H1 (cell line): ENCODE results near the gene FASN. TPM values are rescaled to one million over a fixed set of nuclear protein-coding genes. Genes with fewer than 3 reads are reported as not detected.

Source experiments
- CTCF ChIA-PET: fragments of 300-600 bp; sonication (Branson Sonifier 250); formaldehyde crosslinking; loops from one replicate; lab custom pipeline; 2021; ENCODE audit not compliant: partially characterized antibody; lab: Charles Lee
- POLR2A ChIA-PET: fragments of 300-600 bp; sonication (Branson Sonifier 250); formaldehyde crosslinking; loops from one replicate; lab custom pipeline; 2021; ENCODE audit warnings: inconsistent platforms; ENCODE audit not compliant: partially characterized antibody; lab: Charles Lee
- DNase-seq, 2 experiments: peaks; one replicate each; pipeline versions ENCODE4 v3.0.0 to v3.0.0-alpha.2; 2010 to 2022; ENCODE audit warnings: low spot score in 2 of 2, low read depth in 1 of 2, mixed read lengths in 1 of 2
- FAIRE-seq: peaks from 2 replicates; lab custom pipeline; 2011; peaks lifted over from hg19 to GRCh38; lab: Jason Lieb, UNC
- H2AFZ ChIP-seq: 2 replicates; pipeline ENCODE4 v1.8.1; 2012; ENCODE audit warnings: low read length, inconsistent platforms
- H2AK5ac ChIP-seq: 2 replicates; pipeline ENCODE4 v1.6.1; 2013; ENCODE audit warnings: low read depth, low read length
- H2BK120ac ChIP-seq: replicated peaks from 2 replicates; pipeline ENCODE3; 2013; ENCODE audit warnings: low read depth, low read length, inconsistent platforms
- H2BK12ac ChIP-seq: 2 replicates; pipeline ENCODE4 v1.6.1; 2013; ENCODE audit warnings: low read depth, low read length
- H2BK15ac ChIP-seq: 2 replicates; pipeline ENCODE4 v1.6.1; 2013; ENCODE audit warnings: low read length
- H2BK20ac ChIP-seq: 2 replicates; pipeline ENCODE4 v1.6.1; 2013; ENCODE audit warnings: low read length
- H2BK5ac ChIP-seq: 2 replicates; pipeline ENCODE4 v1.6.1; 2013; ENCODE audit warnings: low read depth, low read length
- H3K14ac ChIP-seq: 2 replicates; pipeline ENCODE4 v1.6.1; 2013; ENCODE audit warnings: inconsistent platforms; ENCODE audit not compliant: insufficient read length
- H3K18ac ChIP-seq: 2 replicates; pipeline ENCODE4 v1.6.1; 2013; ENCODE audit warnings: low read length; ENCODE audit errors: extremely low read depth
- H3K23ac ChIP-seq: 2 replicates; pipeline ENCODE4 v1.6.1; 2013; ENCODE audit warnings: inconsistent platforms; ENCODE audit not compliant: insufficient read length
- H3K23me2 ChIP-seq: 2 replicates; pipeline ENCODE4 v1.6.1; 2013; ENCODE audit warnings: low read depth, low read length
- H3K27ac ChIP-seq: 2 replicates; pipeline ENCODE4 v1.6.1; 2011; ENCODE audit warnings: low read depth, low read length, inconsistent platforms
- H3K27me3 ChIP-seq, 4 experiments: replicated peaks in 1 of 4; 1 replicate in 1 of 4; 2 replicates in 3 of 4; pipeline versions ENCODE4 v1.6.1 to v1.8.1; 2011 to 2013; ENCODE audit warnings: low read length in 3 of 4, mild to moderate bottlenecking in 3 of 4, inconsistent platforms in 2 of 4, mixed read lengths in 2 of 4, moderate library complexity in 1 of 4; ENCODE audit not compliant: control insufficient read depth in 3 of 4, insufficient read depth in 3 of 4; ENCODE audit errors: extremely low read depth in 1 of 4
- H3K36me3 ChIP-seq, 4 experiments: 2 replicates each; pipeline versions ENCODE4 v1.6.1 to v1.8.1; 2011 to 2013; ENCODE audit warnings: mild to moderate bottlenecking in 4 of 4, low read length in 3 of 4, moderate library complexity in 2 of 4, control low read depth in 1 of 4, inconsistent platforms in 1 of 4; ENCODE audit not compliant: insufficient read depth in 4 of 4, control insufficient read depth in 2 of 4
- H3K4ac ChIP-seq: replicated peaks from 2 replicates; pipeline ENCODE3; 2013; ENCODE audit warnings: low read length, low read depth, mixed read lengths, inconsistent platforms; ENCODE audit not compliant: insufficient read length
- H3K4me1 ChIP-seq, 4 experiments: replicated peaks in 1 of 4; 1 replicate in 1 of 4; 2 replicates in 3 of 4; pipeline versions ENCODE4 v1.6.1 to v1.8.1; 2011 to 2013; ENCODE audit warnings: low read length in 3 of 4, inconsistent platforms in 2 of 4, mixed read lengths in 1 of 4; ENCODE audit not compliant: insufficient read depth in 4 of 4, control insufficient read depth in 3 of 4
- H3K4me2 ChIP-seq, 2 experiments: 2 replicates each; pipeline versions ENCODE4 v1.6.1 to v1.8.1; 2011 to 2013; ENCODE audit warnings: low read depth in 2 of 2, low read length in 2 of 2, control low read depth in 1 of 2, inconsistent platforms in 1 of 2, mild to moderate bottlenecking in 1 of 2; ENCODE audit not compliant: insufficient read depth in 1 of 2
- H3K4me3 ChIP-seq, 4 experiments: fragments of 200-600, 300-600 bp in 1 of 4; sonication (generic), shearing (Covaris generic), sonication (Bioruptor Twin) in 1 of 4; 2 replicates each; pipeline versions ENCODE4 v1.5.1 to v1.8.1; 2011 to 2016; ENCODE audit warnings: low read length in 4 of 4, low read depth in 3 of 4, control low read depth in 2 of 4, inconsistent platforms in 2 of 4, mild to moderate bottlenecking in 2 of 4, mixed read lengths in 1 of 4, moderate library complexity in 1 of 4; ENCODE audit not compliant: insufficient read depth in 2 of 4; ENCODE audit errors: extremely low read depth in 1 of 4
- H3K56ac ChIP-seq: replicated peaks from 2 replicates; pipeline ENCODE3; 2013; ENCODE audit warnings: low read depth, mild to moderate bottlenecking, mixed read lengths, low read length, inconsistent platforms; ENCODE audit not compliant: insufficient read length
- H3K79me1 ChIP-seq: 2 replicates; pipeline ENCODE4 v1.6.1; 2013; ENCODE audit warnings: low read depth, low read length, control low read depth
- H3K79me2 ChIP-seq, 2 experiments: 2 replicates each; pipeline versions ENCODE4 v1.6.1 to v1.8.1; 2012 to 2013; ENCODE audit warnings: low read length in 2 of 2, mild to moderate bottlenecking in 2 of 2, inconsistent platforms in 1 of 2; ENCODE audit not compliant: insufficient read depth in 2 of 2, control insufficient read depth in 1 of 2
- H3K9ac ChIP-seq, 4 experiments: replicated peaks in 1 of 4; 1 replicate in 1 of 4; 2 replicates in 3 of 4; pipeline versions ENCODE4 v1.6.1 to v1.8.1; 2011 to 2013; ENCODE audit warnings: low read depth in 3 of 4, low read length in 3 of 4, control low read depth in 2 of 4, mild to moderate bottlenecking in 2 of 4, moderate library complexity in 2 of 4, inconsistent platforms in 1 of 4; ENCODE audit errors: extremely low read depth in 1 of 4
- H3K9me3 ChIP-seq, 2 experiments: 2 replicates each; pipeline versions ENCODE4 v1.6.1 to v1.8.1; 2012 to 2013; ENCODE audit warnings: mild to moderate bottlenecking in 2 of 2, moderate library complexity in 2 of 2, control low read depth in 1 of 2, inconsistent platforms in 1 of 2, low read depth in 1 of 2, low read length in 1 of 2, mixed read lengths in 1 of 2; ENCODE audit not compliant: insufficient read depth in 2 of 2
- H4K20me1 ChIP-seq, 2 experiments: replicated peaks in 1 of 2; 2 replicates each; pipeline versions ENCODE3 to v1.8.1; 2011 to 2013; ENCODE audit warnings: inconsistent platforms in 2 of 2, low read length in 2 of 2, mild to moderate bottlenecking in 1 of 2; ENCODE audit not compliant: insufficient read depth in 2 of 2, control insufficient read depth in 1 of 2
- H4K5ac ChIP-seq: 2 replicates; pipeline ENCODE4 v1.6.1; 2013; ENCODE audit warnings: low read length, low read depth, mixed read lengths, inconsistent platforms; ENCODE audit not compliant: insufficient read length
- H4K8ac ChIP-seq: 2 replicates; pipeline ENCODE4 v1.8.0; 2013; ENCODE audit warnings: mild to moderate bottlenecking, moderate library complexity, low read length, inconsistent platforms; ENCODE audit not compliant: insufficient read depth; ENCODE audit errors: extremely low read depth
- H4K91ac ChIP-seq: replicated peaks from 2 replicates; pipeline ENCODE3; 2013; ENCODE audit warnings: low read length, mixed read lengths, inconsistent platforms; ENCODE audit not compliant: insufficient read length
- CBX8 ChIP-seq: fragments of 300-800, 300-1000 bp; sonication (generic); IDR thresholded peaks from 2 replicates; pipeline ENCODE4 v1.7.1; 2016; ENCODE audit warnings: low read depth, low read length, borderline replicate concordance
- CEBPB ChIP-seq: IDR thresholded peaks from 2 replicates; pipeline ENCODE4 v1.6.1; 2012; ENCODE audit warnings: low read depth, low read length
- CHD1 ChIP-seq: IDR thresholded peaks from 2 replicates; pipeline ENCODE4 v1.6.1; 2012; ENCODE audit warnings: low read depth, low read length, improper control_type of control experiment
- HDAC2 ChIP-seq, 2 experiments: fragments of 300-600 bp in 1 of 2; sonication (generic) in 1 of 2; IDR thresholded peaks; 2 replicates each; pipeline ENCODE4 v1.6.1; 2011 to 2012; ENCODE audit warnings: low read depth in 2 of 2, low read length in 2 of 2, mild to moderate bottlenecking in 2 of 2, moderate library complexity in 2 of 2, borderline replicate concordance in 1 of 2, inconsistent platforms in 1 of 2
- HDAC6 ChIP-seq: IDR thresholded peaks from one replicate; pipeline ENCODE4 v1.7.1; 2012; ENCODE audit warnings: low read depth, mild to moderate bottlenecking, inconsistent platforms, low read length, moderate library complexity
- MAFK ChIP-seq: IDR thresholded peaks from 2 replicates; pipeline ENCODE4 v1.6.1; 2012; ENCODE audit warnings: low read depth, mild to moderate bottlenecking, improper control_type of control experiment, low read length
- RBBP5 ChIP-seq: IDR thresholded peaks from 2 replicates; pipeline ENCODE4 v1.7.1; 2012; ENCODE audit warnings: low read depth, mild to moderate bottlenecking, inconsistent platforms, low read length, moderate library complexity, borderline replicate concordance
- RNF2 ChIP-seq: fragments of 200-900, 300-1000 bp; sonication (generic); IDR thresholded peaks from 2 replicates; pipeline ENCODE4 v1.7.1; 2016; ENCODE audit warnings: borderline replicate concordance, low read depth, mild to moderate bottlenecking, antibody characterized with exemption, low read length; ENCODE audit not compliant: poor library complexity, severe bottlenecking; ENCODE audit errors: missing control alignments
- SP1 ChIP-seq: IDR thresholded peaks from 2 replicates; pipeline ENCODE4 v1.6.1; 2011; ENCODE audit warnings: low read depth, low read length
- ZNF274 ChIP-seq: IDR thresholded peaks from 2 replicates; pipeline ENCODE4 v1.7.0; 2012; ENCODE audit warnings: low read length, borderline replicate concordance; ENCODE audit errors: extremely low read depth
- WGBS, 2 experiments: shearing (Covaris generic) in 1 of 2; methylation state at CpG; one replicate each; pipeline versions ENCODE4 v1.1.6 to v1.1.7; 2013 to 2015; ENCODE audit warnings: low lambda C conversion rate in 2 of 2, mixed read lengths in 2 of 2, inconsistent platforms in 1 of 2, low coverage in 1 of 2, missing lambda C conversion rate in 1 of 2; ENCODE audit not compliant: insufficient replicate concordance in 2 of 2, insufficient coverage in 1 of 2, insufficient read length in 1 of 2; ENCODE audit errors: extremely low coverage in 1 of 2, missing lambda C conversion rate in 1 of 2; 5-methylcytosine and 5-hydroxymethylcytosine counted together
- polyA plus RNA-seq, 7 experiments: library from polyadenylated mRNA; depleted of rRNA in 3 of 7; stranded (reverse) in 5 of 7; unstranded in 2 of 7; fragments of >200 nt in 5 of 7; fragments of 200-250 nt in 2 of 7; gene quantifications; 1 replicate in 5 of 7; 2 replicates in 1 of 7; 4 replicates in 1 of 7; pipeline versions ENCODE4 v1.2.1 to v1.2.3, GENCODE V29; 2011 to 2013; ENCODE audit warnings: missing spikeins in 2 of 7, mixed read lengths in 2 of 7
- total RNA-seq: library from RNA; stranded (reverse); fragmentation: NEBNext Ultra II Directional; extraction: Animal tissue kit (Norgen Biotek cat#: 25700); gene quantifications from 2 replicates; pipeline ENCODE4 v1.2.1, GENCODE V29; 2021

FASN gene
- total and polyA plus RNA-seq, 2 of the 8 experiments (the other 6 are each of a cell fraction or from before 2014, with no cell fraction given), result 143 to 561 TPM

- Histone ChIP-seq H3K36me3 (peaks cover 8 to 17% (median 15%) of the 10 kb centered on the region in 4 experiments; a peak in 5 of 8 replicates), H3K27me3 (no peaks in the 10 kb centered on the region), H4K5ac (no peak overlapping the region), H3K23me2 (peaks cover 8% of the 10 kb centered on the region; the same call in 1 of the 2 replicates), H3K56ac (no peak overlapping the region), H2BK15ac (no peak overlapping the region), H3K23ac (no peak overlapping the region)
- FAIRE-seq (no peak), DNase-seq (no peak)
- 93% methylated on average over 20 of the region's 20 CpGs; no CpG with 5 or more reads in 1 of the 2 experiments for WGBS, 2 experiments
- no peak for TF ChIP-seq SP1
- TF ChIP-seq HDAC6, result no peak
- TF ChIP-seq MAFK, result no peak
- no peak for TF ChIP-seq CEBPB
- TF ChIP-seq RNF2, result no peak
- TF ChIP-seq HDAC2 (IDR thresholded peaks at IDR 0.05; ENCODE audit: borderline replicate concordance in 1 of 2, low read depth in 2 of 2, low read length in 2 of 2), result no peak
- TF ChIP-seq CBX8, result no peak
- no peak for TF ChIP-seq CHD1
- no peak for TF ChIP-seq ZNF274
- TF ChIP-seq RBBP5, result no peak
- TF ChIP-seq, all 59 proteins: peak for 0
- Histone ChIP-seq H4K20me1 (peaks cover 0 to 6% of the 10 kb centered on the region in 2 experiments), H2BK120ac (no peak overlapping the region), H3K14ac (no peak overlapping the region), H4K8ac (no peak overlapping the region), H2AK5ac (no peak overlapping the region), H3K4ac (no peak overlapping the region), H3K9ac (no peak overlapping the region; a peak in 2 of 7 replicates), H3K4me3 (no peak overlapping the region), H2AFZ (no peak overlapping the region), H3K4me1 (peaks cover 0 to 10% (median 5%) of the 10 kb centered on the region in 4 experiments; a peak in 5 of 7 replicates), H2BK5ac (no peak overlapping the region), H3K79me2 (no peaks in the 10 kb centered on the region), H2BK20ac (no peak overlapping the region), H3K27ac (no peak overlapping the region), H4K91ac (no peak overlapping the region), H3K9me3 (no peaks in the 10 kb centered on the region), H2BK12ac (no peak overlapping the region), H3K4me2 (no peak overlapping the region; a peak in 1 of 4 replicates), H3K18ac (no peak overlapping the region), H3K79me1 (peaks cover 5% of the 10 kb centered on the region; the same call in 1 of the 2 replicates)
- CTCF ChIA-PET, result interaction anchor here (0.8 to 4.3 kb wide), 12 partner anchors 8 to 136 kb away, joined by 3 to 21 read pairs (median 3); partner anchors contain the start of genes DCXR and RAC3
- POLR2A ChIA-PET, result interaction anchor here (0.9 to 16.2 kb wide), 10 partner anchors 9 to 37 kb away, joined by 3 to 161 read pairs (median 7); partner anchors contain the start of genes DCXR, GPS1, RAC3 and RFNG
Observed at GRCh38 chr17:82063424-82064415, 34.3 kb downstream of the FASN start.
